ENCODE results near the gene ACSM2B.
"Not testable (repeated sequence)": the region's sequence is repeated elsewhere in the genome, so short reads cannot be mapped to it uniquely, and the experiment has no call there.

Gene ACSM2B

GRCh38 chr16:20576145-20576544, at the start of gene ACSM2B:
Gene ACSM2B (minus strand): TSS chr16:20576367. CDS start chr16:20564845, 11,522 bp downstream.
- DNase-seq (ENCODE audit: low read depth), result not testable (repeated sequence)

GRCh38 chr16:20624882-20625807, 49.0 kb upstream of the ACSM2B start:
- DNase-seq (ENCODE audit: low read depth), result no peak

GRCh38 chr16:20624205-20624604, 48.0 kb upstream of the ACSM2B start:
- no peak for DNase-seq (ENCODE audit: low read depth)

GRCh38 chr16:20622498-20622870, 46.3 kb upstream of the ACSM2B start:
- no peak for DNase-seq (ENCODE audit: low read depth)

GRCh38 chr16:20621406-20621805, 45.2 kb upstream of the ACSM2B start:
- DNase-seq (ENCODE audit: low read depth), result no peak

GRCh38 chr16:20620770-20621169, 44.6 kb upstream of the ACSM2B start:
- no peak for DNase-seq (ENCODE audit: low read depth)

GRCh38 chr16:20620003-20620402, 43.8 kb upstream of the ACSM2B start:
- no peak for DNase-seq (ENCODE audit: low read depth)

- no peak for DNase-seq (ENCODE audit: low read depth)
These were observed 41.1 kb upstream of the ACSM2B start for GRCh38 chr16:20617271-20617670.

GRCh38 chr16:20614186-20615141, 38.3 kb upstream of the ACSM2B start:
- no peak for DNase-seq (ENCODE audit: low read depth)

GRCh38 chr16:20613481-20614185, 37.5 kb upstream of the ACSM2B start:
- DNase-seq (ENCODE audit: low read depth), result no peak

GRCh38 chr16:20612551-20613480, 36.6 kb upstream of the ACSM2B start:
- no peak for DNase-seq (ENCODE audit: low read depth)

GRCh38 chr16:20611975-20612481, 35.9 kb upstream of the ACSM2B start:
- no peak for DNase-seq (ENCODE audit: low read depth)

GRCh38 chr16:20611350-20611902, 35.3 kb upstream of the ACSM2B start:
- DNase-seq (ENCODE audit: low read depth), result no peak

- no peak for DNase-seq (ENCODE audit: low read depth)
These were observed 34.8 kb upstream of the ACSM2B start for GRCh38 chr16:20610892-20611349.

- DNase-seq (ENCODE audit: low read depth), result no peak
These were observed 34.2 kb upstream of the ACSM2B start for GRCh38 chr16:20610211-20610891.

- not testable (repeated sequence) for DNase-seq (ENCODE audit: low read depth)
These were observed 26.0 kb upstream of the ACSM2B start for GRCh38 chr16:20602205-20602604.

- DNase-seq (ENCODE audit: low read depth), result not testable (repeated sequence)
These were observed 23.3 kb upstream of the ACSM2B start for GRCh38 chr16:20599475-20599874.

- DNase-seq (ENCODE audit: low read depth), result no peak
These were observed 22.8 kb upstream of the ACSM2B start for GRCh38 chr16:20598832-20599469.

- not testable (repeated sequence) for DNase-seq (ENCODE audit: low read depth)
These were observed 19.5 kb upstream of the ACSM2B start for GRCh38 chr16:20595694-20596093.

Data from activated gamma-delta T cell treated with anti-CD3 and anti-CD28 coated beads, Interleukin-2, amount 50 U/mL, for 16 hours (primary cell).